ENCODE measurements around the gene ONECUT3. TPM values are rescaled to one million over a fixed set of nuclear protein-coding genes. Genes with fewer than 3 reads are reported as not detected.

Gene ONECUT3
- total RNA-seq, 1 experiment from 2014 or later, result 0.02 TPM

DNA sequence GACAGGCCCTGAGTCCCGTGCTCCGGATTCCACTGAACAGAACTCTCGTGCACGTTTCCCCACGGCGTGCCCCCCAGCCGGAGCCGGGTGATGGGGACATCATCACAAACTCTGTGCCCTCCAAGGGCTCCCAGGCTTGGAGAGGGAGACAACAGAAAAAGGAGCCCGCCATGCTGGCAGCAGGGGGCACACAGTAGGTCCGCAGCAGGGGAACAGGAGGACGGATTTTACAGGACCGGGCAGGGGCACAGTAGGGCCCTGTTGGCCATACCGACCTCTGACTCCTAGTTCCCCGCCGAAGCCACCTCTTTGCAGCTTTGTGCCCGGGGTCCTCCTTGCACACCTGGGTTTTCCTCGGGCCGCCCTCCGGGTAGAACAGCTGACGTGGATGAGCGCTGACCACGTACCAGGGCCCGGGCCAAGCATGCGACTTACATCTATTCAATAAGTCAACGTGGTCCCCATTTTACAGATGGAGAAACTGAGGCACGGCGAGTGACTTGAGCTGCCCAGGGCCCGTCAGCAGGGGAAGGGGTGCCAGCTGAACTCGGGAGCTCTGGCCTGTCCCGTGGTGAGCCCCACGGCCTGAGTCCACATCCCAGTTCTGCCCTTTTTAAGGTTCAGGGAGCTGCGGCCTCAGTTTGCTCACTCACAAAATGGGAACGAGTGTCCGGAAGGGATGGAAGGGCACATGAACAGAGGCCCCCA lies 10.2 kb upstream of the ONECUT3 start:
- Mint-ChIP-seq H3K36me3 (ENCODE audit: insufficient read depth, unreplicated experiment) (no peaks in the 10 kb centered on the region), H3K27ac (ENCODE audit: low read depth, unreplicated experiment) (no peak overlapping the region), H3K9me3 (ENCODE audit: unreplicated experiment) (no peaks in the 10 kb centered on the region), H3K27me3 (ENCODE audit: insufficient read depth, unreplicated experiment) (no peaks in the 10 kb centered on the region), H3K4me3 (ENCODE audit: unreplicated experiment) (no peak overlapping the region), H3K4me1 (ENCODE audit: insufficient read depth, unreplicated experiment) (no peaks in the 10 kb centered on the region)
- no TSS peak for BruUV-seq (replicated peaks)
- no peak for DNase-seq (ENCODE audit: unreplicated experiment)
- intact Hi-C loops (cut with micrococcal nuclease), result no loop called here
- ChIA-PET CTCF (no interaction called here), POLR2A (no interaction called here)
- TF ChIP-seq, protein P1, sequence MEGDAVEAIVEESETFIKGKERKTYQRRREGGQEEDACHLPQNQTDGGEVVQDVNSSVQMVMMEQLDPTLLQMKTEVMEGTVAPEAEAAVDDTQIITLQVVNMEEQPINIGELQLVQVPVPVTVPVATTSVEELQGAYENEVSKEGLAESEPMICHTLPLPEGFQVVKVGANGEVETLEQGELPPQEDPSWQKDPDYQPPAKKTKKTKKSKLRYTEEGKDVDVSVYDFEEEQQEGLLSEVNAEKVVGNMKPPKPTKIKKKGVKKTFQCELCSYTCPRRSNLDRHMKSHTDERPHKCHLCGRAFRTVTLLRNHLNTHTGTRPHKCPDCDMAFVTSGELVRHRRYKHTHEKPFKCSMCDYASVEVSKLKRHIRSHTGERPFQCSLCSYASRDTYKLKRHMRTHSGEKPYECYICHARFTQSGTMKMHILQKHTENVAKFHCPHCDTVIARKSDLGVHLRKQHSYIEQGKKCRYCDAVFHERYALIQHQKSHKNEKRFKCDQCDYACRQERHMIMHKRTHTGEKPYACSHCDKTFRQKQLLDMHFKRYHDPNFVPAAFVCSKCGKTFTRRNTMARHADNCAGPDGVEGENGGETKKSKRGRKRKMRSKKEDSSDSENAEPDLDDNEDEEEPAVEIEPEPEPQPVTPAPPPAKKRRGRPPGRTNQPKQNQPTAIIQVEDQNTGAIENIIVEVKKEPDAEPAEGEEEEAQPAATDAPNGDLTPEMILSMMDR (IDR thresholded peaks at IDR 0.05; ENCODE audit: unreplicated experiment), result no peak

DNA sequence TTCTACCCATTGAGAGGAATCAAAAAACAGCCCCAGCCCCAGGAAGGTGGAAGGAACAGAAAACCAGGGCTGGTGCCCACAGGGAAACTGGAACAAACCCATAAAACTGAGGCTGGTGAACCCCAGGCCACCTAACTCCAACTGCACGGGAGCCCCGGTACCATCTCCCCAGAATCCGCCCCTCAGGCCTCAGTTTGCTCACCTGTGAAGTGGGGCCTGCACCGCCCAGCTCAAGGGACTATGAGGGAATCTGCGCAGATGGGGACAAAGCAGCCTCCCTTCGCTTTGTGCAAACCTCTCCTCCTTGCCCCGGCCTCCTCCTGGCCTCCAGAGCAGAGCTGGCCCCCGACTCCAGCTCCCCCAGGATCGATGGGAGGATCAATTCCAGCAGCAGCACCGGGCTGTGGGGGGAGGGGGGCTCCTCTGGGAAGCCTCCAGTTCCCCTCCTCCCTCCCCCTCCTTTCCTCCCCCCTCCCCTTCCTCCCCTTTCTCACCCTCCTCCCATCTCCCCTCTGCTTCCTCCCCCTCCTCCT lies 9.1 kb upstream of the ONECUT3 start:
- CTCF ChIA-PET, result interaction anchor here (0.8 kb wide), 1 partner anchor 72 kb away, joined by 4 read pairs; no protein-coding TSS in a partner anchor
- Mint-ChIP-seq H3K9me3 (ENCODE audit: unreplicated experiment) (no peaks in the 10 kb centered on the region), H3K4me3 (ENCODE audit: unreplicated experiment) (no peak overlapping the region), H3K27me3 (ENCODE audit: insufficient read depth, unreplicated experiment) (no peaks in the 10 kb centered on the region), H3K36me3 (ENCODE audit: insufficient read depth, unreplicated experiment) (no peaks in the 10 kb centered on the region), H3K27ac (ENCODE audit: low read depth, unreplicated experiment) (no peak overlapping the region), H3K4me1 (ENCODE audit: insufficient read depth, unreplicated experiment) (no peaks in the 10 kb centered on the region)
- no peak for DNase-seq (ENCODE audit: unreplicated experiment)
- BruUV-seq (replicated peaks), result no TSS peak
- intact Hi-C loops (cut with micrococcal nuclease), result no loop called here
- POLR2A ChIA-PET, result no interaction called here
- TF ChIP-seq, protein P1 (IDR thresholded peaks at IDR 0.05; ENCODE audit: unreplicated experiment), result no peak

DNA sequence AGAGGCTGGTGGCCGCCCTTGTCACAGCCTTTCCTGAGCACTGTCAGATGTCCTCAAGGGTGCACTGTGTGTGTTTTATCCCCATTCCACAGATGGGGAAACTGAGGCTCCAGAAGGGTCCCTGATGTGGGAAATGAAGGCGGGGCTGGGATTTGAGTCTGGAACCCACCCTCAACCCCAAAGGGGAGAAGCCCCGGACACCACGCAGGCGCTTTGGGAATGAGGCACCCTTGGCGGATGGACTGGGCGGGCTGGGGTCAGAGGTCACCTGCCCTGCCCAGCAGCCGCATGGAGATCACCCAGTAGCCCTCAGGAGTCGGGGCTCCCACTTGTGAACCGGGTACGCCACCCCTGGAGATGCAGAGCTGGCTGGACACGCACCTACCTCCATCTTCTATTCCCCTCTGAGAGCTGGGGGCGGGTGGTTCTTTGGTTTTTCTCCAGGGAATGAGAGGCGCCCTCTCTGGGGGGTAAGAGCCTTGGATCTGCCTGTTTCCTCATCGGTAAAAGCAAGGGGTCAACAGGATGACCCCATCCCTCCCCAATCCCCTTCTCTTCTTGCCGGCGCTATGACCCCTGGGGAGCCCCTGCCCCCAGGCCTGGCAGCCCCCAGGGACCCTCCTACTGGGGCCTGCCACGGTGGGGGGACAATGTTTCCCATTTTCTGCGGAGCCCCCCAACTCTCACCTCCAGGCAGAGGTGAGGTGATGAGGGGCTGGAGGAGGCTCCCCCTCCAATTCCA lies 8.3 kb upstream of the ONECUT3 start:
- Mint-ChIP-seq H3K4me1 (ENCODE audit: insufficient read depth, unreplicated experiment) (no peaks in the 10 kb centered on the region), H3K27me3 (ENCODE audit: insufficient read depth, unreplicated experiment) (peaks cover 4% of the 10 kb centered on the region), H3K27ac (ENCODE audit: low read depth, unreplicated experiment) (no peak overlapping the region), H3K9me3 (ENCODE audit: unreplicated experiment) (no peaks in the 10 kb centered on the region), H3K36me3 (ENCODE audit: insufficient read depth, unreplicated experiment) (no peaks in the 10 kb centered on the region), H3K4me3 (ENCODE audit: unreplicated experiment) (no peak overlapping the region)
- intact Hi-C loops (cut with micrococcal nuclease), result no loop called here
- no peak for DNase-seq (ENCODE audit: unreplicated experiment)
- BruUV-seq (replicated peaks), result no TSS peak
- TF ChIP-seq, protein P1 (IDR thresholded peaks at IDR 0.05; ENCODE audit: unreplicated experiment), result no peak
- CTCF ChIA-PET, result interaction anchor here (0.8 kb wide), 1 partner anchor 73 kb away, joined by 4 read pairs; no protein-coding TSS in a partner anchor
- POLR2A ChIA-PET, result interaction anchor here (0.6 kb wide), 1 partner anchor 37 kb away, joined by 4 read pairs; no protein-coding TSS in a partner anchor

DNA sequence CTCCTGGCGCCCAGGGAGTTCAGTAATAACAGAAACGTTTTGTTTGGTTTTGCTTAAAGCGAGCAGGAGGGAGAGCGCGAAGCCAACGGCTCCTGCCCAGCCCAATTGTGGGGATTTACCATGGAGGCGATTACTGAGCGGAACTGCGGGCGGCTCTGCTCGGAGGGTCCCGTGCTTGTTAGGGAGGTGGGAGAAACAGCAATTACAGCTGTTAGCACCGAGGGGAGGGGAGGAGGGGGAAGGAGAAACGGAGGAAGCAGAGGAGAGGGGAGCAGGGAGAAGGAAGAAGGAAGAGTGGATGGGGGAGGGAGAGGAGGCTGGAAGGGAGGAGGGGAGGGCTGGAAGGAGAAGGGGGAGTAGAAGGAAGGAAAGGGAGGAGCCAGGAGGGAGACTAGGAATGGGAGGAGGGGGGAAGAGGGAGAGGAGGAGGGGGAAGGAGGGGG lies 7.7 kb upstream of the ONECUT3 start:
- ChIA-PET CTCF (no interaction called here), POLR2A (interaction anchor here (0.6 kb wide), 1 partner anchor 37 kb away, joined by 4 read pairs; no protein-coding TSS in a partner anchor)
- Mint-ChIP-seq H3K4me1 (ENCODE audit: insufficient read depth, unreplicated experiment) (no peaks in the 10 kb centered on the region), H3K9me3 (ENCODE audit: unreplicated experiment) (no peaks in the 10 kb centered on the region), H3K4me3 (ENCODE audit: unreplicated experiment) (no peak overlapping the region), H3K36me3 (ENCODE audit: insufficient read depth, unreplicated experiment) (no peaks in the 10 kb centered on the region), H3K27ac (ENCODE audit: low read depth, unreplicated experiment) (no peak overlapping the region), H3K27me3 (ENCODE audit: insufficient read depth, unreplicated experiment) (peaks cover 10% of the 10 kb centered on the region)
- TF ChIP-seq, protein P1 (IDR thresholded peaks at IDR 0.05; ENCODE audit: unreplicated experiment), result no peak
- intact Hi-C loops (cut with micrococcal nuclease), result no loop called here
- DNase-seq (ENCODE audit: unreplicated experiment), result no peak
- no TSS peak for BruUV-seq (replicated peaks)

Data from MCF 10A (cell line).